GM21528 (cell line): ENCODE results near the gene TBC1D25.
"Not testable (repeated sequence)": the region's sequence is repeated elsewhere in the genome, so short reads cannot be mapped to it uniquely, and the experiment has no call there.

Experiments
- ATAC-seq: cut with Tn5 transposase; IDR thresholded peaks from one replicate; pipeline ENCODE4 v1.9.1; 2021; ENCODE audit warnings: mild to moderate bottlenecking, moderate library complexity; ENCODE audit not compliant: unreplicated experiment, low FRiP score

TBC1D25 gene

GRCh38 chrX:48515842-48516241 is 23.7 kb upstream of the TBC1D25 start:
- no peak for ATAC-seq

- ATAC-seq = no peak
Measured at GRCh38 chrX:48516285-48516684, 23.2 kb upstream of the TBC1D25 start.

- ATAC-seq = no peak
Measured at GRCh38 chrX:48516987-48517386, 22.5 kb upstream of the TBC1D25 start.

DNA sequence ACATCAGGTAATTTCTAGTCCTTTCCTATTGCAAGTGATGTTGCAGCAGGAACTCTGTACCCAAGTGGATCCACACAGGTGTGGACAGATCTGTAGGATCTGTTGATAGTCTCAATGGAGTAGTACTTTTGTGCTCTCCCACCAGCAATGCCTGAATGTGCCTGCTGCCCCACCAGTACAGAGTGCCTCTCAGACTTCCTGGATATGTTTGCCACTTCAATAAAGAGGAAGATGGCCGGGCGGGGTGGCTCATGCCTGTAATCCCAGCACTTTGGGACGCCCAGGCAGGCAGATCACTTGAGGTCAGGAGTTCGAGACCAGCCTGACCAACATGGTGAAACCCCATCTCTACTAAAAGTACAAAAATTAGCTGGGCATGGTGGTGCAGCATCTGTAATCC is 20.0 kb upstream of the TBC1D25 start:
- ATAC-seq = not testable (repeated sequence)

DNA sequence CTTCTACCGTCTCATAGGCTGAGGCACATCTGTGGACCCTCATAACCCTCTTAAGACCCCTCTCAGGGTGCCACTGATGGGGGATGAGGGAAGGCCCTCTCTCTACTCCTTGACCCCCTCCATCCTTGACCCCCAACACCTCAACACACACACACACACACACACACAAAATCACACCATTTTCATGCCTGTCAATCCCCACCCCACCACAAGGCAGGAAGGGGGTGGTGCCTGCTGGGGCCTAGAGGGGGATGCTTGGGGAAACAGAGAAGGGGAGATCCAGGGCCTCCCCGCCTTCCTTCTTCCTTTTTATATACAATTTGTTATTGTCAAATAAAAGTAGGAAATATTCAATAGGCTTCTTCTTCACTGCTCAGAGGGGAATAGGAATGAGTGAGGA is 19.1 kb upstream of the TBC1D25 start:
- ATAC-seq = no peak

DNA sequence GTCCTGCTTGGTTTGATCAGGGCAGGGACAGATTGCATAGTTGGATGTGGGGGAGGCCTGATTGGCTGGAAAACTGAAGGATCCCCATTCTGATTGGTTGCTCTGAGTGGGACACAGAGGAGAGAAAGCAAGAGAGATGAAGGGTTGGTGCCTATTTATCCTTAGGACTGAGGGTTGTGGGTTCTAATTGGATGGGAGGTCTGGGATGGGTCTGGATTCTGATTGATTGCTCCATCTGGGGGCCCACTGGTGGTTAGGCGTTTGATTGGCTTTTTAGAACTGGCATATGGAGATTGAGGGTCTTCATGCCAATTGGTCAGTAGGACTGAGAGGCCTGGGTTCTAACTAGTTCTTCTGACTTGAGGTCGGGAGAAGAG is 18.6 kb upstream of the TBC1D25 start:
- ATAC-seq = no peak

GRCh38 chrX:48521353-48522243 is 17.9 kb upstream of the TBC1D25 start, which contains the start of gene EBP:
Gene EBP (plus strand): TSS chrX:48521808. CDS start chrX:48523772, 1,964 bp downstream.
- ATAC-seq = peak; percentile 93

DNA sequence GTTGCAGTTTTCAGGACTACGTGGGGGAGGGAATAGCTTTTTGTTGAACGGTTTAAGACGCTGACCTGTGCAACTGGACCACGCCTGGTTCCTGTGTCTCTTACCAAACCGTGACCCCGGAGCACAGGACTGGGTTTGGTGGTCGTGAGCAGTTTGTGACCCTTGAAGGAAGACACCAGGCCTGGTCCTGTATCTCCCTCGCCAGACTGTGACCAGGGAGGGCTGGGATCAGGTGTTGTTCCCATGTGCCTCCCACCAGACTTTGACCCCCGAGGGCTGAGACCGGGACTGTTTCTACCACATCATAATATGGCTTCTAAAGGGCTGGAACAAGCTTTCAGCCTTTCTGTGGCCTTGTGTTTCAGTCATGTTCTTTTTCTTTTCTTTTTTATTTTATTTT is 17.2 kb upstream of the TBC1D25 start:
- no peak for ATAC-seq

DNA sequence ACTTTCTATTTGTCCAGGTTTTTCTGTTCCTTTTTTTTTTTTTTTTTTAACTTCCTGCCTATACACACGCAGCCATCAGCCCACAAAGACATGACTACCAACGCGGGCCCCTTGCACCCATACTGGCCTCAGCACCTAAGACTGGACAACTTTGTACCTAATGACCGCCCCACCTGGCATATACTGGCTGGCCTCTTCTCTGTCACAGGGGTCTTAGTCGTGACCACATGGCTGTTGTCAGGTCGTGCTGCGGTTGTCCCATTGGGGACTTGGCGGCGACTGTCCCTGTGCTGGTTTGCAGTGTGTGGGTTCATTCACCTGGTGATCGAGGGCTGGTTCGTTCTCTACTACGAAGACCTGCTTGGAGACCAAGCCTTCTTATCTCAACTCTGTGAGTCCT is 15.8 kb upstream of the TBC1D25 start:
- ATAC-seq = no peak

GRCh38 chrX:48525853-48526252 is 13.7 kb upstream of the TBC1D25 start:
- ATAC-seq = not testable (repeated sequence)

DNA sequence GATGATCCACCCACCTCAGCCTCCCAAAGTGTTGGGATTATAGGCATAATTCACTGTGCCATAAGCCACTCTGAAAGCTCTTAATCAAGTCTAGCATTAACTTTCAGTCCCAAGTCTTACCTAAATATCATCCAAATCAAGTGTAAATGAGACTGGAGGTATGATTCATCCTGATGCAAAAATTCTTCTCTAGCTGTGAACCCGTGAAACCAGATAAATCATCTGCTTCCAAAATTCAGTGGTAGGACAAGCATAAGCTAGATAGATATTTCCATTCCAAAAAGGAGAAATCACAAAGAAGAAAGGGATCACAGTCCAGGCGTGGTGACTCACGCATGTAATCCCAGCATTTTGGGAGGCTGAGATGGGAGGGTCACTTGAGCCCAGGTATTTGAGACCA is 8.8 kb upstream of the TBC1D25 start:
- no peak for ATAC-seq

- no peak for ATAC-seq
Measured at GRCh38 chrX:48531358-48531959, 8.1 kb upstream of the TBC1D25 start.

DNA sequence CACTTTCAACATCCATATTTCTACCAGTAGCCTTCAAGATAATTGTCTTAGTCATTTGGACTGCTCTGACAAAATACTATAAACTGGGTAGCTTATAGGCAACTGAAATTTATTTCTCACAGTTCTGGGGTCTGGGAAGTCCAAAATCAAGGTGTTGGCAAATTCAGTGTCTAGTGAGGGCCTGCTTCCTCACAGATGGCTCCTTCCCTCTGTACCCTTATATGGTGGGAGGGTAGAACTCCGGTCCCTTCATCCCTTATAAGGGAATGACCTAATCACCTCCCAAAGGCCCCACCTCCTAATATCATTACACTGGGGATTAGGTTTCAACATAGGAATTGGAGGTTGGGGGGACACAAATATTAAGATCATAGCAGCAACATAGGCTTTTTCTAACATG is 7.4 kb upstream of the TBC1D25 start:
- ATAC-seq = no peak

- ATAC-seq = no peak
Measured at GRCh38 chrX:48533165-48533564, 6.3 kb upstream of the TBC1D25 start.

DNA sequence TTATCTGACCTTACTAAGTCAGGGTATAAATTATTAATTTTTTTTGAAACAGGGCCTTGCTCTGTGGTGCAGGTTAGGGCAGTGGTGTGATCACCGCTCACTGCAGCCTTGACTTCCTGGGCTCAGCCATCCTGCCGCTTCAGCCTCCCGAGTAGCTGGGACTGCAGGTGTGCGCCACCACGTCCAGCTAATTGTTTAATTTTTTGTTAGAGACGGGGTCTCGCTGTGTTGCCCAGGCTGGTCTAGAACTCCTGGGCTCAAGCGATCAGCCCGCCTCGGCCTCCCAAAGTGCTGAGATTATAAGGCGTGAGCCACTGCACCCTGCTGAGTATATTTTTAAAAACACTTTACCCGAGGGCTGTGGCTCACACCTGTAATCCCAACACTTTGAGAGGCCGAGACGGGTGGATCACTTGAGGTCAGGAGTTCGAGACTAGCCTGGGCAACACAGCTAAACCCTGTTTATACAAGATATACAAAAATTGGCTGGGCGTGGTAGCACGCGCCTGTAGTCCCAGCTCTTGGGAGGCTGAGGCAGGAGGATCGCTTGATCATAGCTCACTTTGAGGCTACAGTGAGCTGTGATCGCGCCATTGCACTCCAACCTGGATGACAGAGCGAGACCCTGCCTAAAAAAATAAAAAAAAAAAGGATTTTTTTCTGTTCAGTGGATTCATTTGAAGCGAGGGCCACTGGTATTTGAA is 721 bp upstream of the TBC1D25 start:
- ATAC-seq = no peak

DNA sequence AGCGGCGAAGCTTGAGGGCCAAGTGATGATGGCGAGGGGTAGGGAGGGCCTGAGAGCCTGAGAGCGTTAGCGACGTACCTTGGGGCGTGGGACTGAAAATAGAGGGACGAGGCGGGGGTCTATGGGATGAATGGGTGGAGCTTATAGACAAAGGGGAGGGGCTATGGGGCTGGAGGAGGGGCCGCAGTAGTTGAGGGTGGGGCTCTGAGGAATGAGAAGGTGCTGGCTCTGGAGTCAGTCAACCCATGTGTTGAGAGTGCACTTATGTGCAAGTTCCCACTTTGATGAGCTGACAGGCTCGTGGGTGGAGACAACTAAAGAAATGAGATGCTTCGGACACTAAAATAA is 488 bp downstream of the TBC1D25 start:
- ATAC-seq = peak; percentile 29

DNA sequence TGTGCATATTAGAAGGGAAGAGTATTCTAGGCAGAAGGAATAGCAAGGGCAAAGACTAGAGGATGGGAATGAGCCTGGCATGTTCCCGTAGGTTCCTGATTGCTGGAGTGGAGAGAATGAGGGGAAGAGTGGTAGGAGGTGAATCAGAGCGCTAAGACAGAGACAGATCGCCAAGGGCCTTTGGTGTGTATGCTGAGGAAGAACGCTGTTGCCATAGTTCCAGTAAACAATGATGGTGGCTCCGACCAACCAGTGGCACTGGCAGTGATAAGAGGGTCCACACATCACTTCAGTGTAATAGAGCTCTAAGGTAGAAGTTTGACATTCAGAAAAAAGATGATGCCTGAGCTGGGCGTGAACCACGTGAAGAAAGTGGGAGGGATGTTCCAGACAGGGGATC is 966 bp downstream of the TBC1D25 start:
- no peak for ATAC-seq

- no peak for ATAC-seq
Measured at GRCh38 chrX:48541140-48541814, 1.8 kb downstream of the TBC1D25 start.

GRCh38 chrX:48548871-48549270 is 9.4 kb downstream of the TBC1D25 start:
- no peak for ATAC-seq

DNA sequence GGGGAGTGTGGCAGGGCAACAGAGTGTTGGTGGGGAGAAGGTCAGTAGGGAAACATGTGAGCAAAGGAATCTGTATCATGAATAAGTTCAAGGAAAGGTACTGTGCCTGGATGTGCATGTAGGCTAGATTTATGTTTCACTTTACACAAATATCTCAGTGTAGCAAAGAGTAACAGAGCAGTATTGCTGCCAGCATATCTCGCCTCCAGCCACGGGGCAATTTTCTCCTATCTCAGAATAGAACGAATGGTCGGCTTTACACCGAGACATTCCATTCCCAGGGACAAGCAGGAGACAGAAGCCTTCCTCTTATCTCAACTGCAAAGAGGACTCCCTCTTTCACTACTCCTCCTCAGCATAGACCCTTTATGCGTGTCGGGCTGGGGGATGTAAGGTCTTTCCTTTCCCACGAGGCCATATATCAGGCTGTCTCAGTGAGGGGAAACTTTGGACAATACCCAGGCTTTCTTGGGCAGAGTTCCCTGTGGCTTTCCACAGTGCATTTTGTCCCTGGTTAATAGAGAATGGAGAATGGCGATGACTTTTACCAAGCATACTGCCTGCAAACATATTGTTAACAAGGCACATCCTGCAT is 16.3 kb downstream of the TBC1D25 start:
- not testable (repeated sequence) for ATAC-seq

DNA sequence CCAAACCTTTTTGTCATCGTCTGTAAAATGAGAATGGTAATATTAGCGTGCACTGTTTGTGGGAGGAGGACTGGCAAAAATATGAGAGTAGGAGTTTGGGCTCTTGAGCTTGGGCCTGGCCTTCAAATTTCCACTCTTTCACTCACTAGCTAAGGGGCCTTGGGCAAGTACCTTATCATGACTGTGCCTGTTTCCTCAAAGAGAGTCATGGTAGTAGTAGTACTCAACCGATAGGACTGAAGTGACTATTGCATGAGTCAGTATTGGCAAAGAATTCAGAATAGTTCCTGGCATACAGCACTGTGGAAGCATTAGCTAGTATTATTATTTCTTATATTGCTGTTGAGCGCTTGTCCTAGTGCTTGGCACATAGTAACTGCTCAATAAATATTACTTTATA is 18.8 kb downstream of the TBC1D25 start:
- ATAC-seq = no peak
